Esophagus muscularis mucosa (tissue), 4 donors: ENCODE measurements around the gene IP6K2.

Experiments used
- CTCF ChIP-seq, 3 experiments: fragments of 200-600 bp in 2 of 3; fragments of 450-650 bp in 1 of 3; sonication (generic) in 2 of 3; IDR thresholded peaks; one replicate each; pipeline ENCODE4 v1.5.1; 2017 to 2019; ENCODE audit warnings: antibody characterized with exemption in 3 of 3, mild to moderate bottlenecking in 2 of 3, moderate library complexity in 1 of 3
- EP300 ChIP-seq: sonication (generic); formaldehyde crosslinking; IDR thresholded peaks from one replicate; pipeline ENCODE4 v1.6.1; 2017; ENCODE audit warnings: antibody characterized with exemption
- POLR2A ChIP-seq: fragments of 450-650 bp; IDR thresholded peaks from one replicate; pipeline ENCODE4 v1.6.1; 2017; ENCODE audit warnings: antibody characterized with exemption, moderate library complexity, mild to moderate bottlenecking, low read depth
- POLR2AphosphoS5 ChIP-seq, 2 donors: sonication (generic); formaldehyde crosslinking; IDR thresholded peaks; one replicate each; pipeline ENCODE4 v1.6.1; 2017; ENCODE audit warnings: antibody characterized with exemption in 2 of 2

GRCh38 chr3:48696156-48696555 lies 20.9 kb downstream of the IP6K2 start:
- TF ChIP-seq CTCF (IDR thresholded peaks at IDR 0.05), result no peak
- TF ChIP-seq POLR2A, result no peak
- no peak for TF ChIP-seq POLR2AphosphoS5 (IDR thresholded peaks at IDR 0.05)
- no peak for TF ChIP-seq EP300
